Coronary artery (tissue), 2 donors: Measurements from ENCODE around the gene GPAM.
"Not testable (repeated sequence)": the region's sequence is repeated elsewhere in the genome, so short reads cannot be mapped to it uniquely, and the experiment has no call there.

Source experiments
- DNase-seq: peaks from one replicate; pipeline ENCODE4 v3.0.0-alpha.2; 2017; ENCODE audit warnings: low spot score
- H3K27ac ChIP-seq, 2 donors: fragments of 200-600 bp; sonication (generic); one replicate each; pipeline ENCODE4 v1.5.1; 2016 to 2019
- H3K4me3 ChIP-seq: fragments of 200-600 bp; sonication (generic); 2 replicates; pipeline ENCODE4 v1.5.1; 2016; ENCODE audit warnings: mild to moderate bottlenecking, moderate library complexity
- CTCF ChIP-seq: fragments of 200-600 bp; sonication (generic); IDR thresholded peaks from one replicate; pipeline ENCODE4 v1.5.1; 2019; ENCODE audit warnings: antibody characterized with exemption

GPAM gene

GRCh38 chr10:112203328-112204076 is 19.9 kb upstream of the GPAM start:
- DNase-seq, result no peak
- Histone ChIP-seq H3K4me3 (no peak overlapping the region), H3K27ac (no peak overlapping the region)
- TF ChIP-seq CTCF, result no peak

GRCh38 chr10:112202561-112203241 is 19.1 kb upstream of the GPAM start:
- H3K4me3 ChIP-seq, result no peak overlapping the region
- no peak for TF ChIP-seq CTCF
- no peak for DNase-seq
- no peak overlapping the region for H3K27ac ChIP-seq

GRCh38 chr10:112202076-112202475 is 18.5 kb upstream of the GPAM start:
- DNase-seq, result no peak
- Histone ChIP-seq H3K4me3 (no peak overlapping the region), H3K27ac (no peak overlapping the region)
- TF ChIP-seq CTCF, result no peak

GRCh38 chr10:112201334-112201733 is 17.8 kb upstream of the GPAM start:
- no peak for TF ChIP-seq CTCF
- no peak overlapping the region for H3K4me3 ChIP-seq
- no peak overlapping the region for H3K27ac ChIP-seq
- no peak for DNase-seq

GRCh38 chr10:112200259-112200658 is 16.7 kb upstream of the GPAM start:
- not testable (repeated sequence) for DNase-seq, H3K4me3 ChIP-seq, H3K27ac ChIP-seq

- H3K27ac ChIP-seq, H3K4me3 ChIP-seq, DNase-seq: not testable (repeated sequence)
Observed at GRCh38 chr10:112197662-112198061, 14.1 kb upstream of the GPAM start.

GRCh38 chr10:112195224-112195623 is 11.7 kb upstream of the GPAM start:
- no peak for DNase-seq
- H3K4me3 ChIP-seq, result peak overlapping the region; percentile 44
- peak overlapping the region in 1 of 2 donors; percentile 30 for H3K27ac ChIP-seq
- TF ChIP-seq CTCF, result no peak

- Histone ChIP-seq H3K4me3 (no peak overlapping the region), H3K27ac (no peak overlapping the region)
- no peak for DNase-seq
- TF ChIP-seq CTCF, result no peak
Observed at GRCh38 chr10:112191791-112192190, 8.2 kb upstream of the GPAM start.
